Activated CD8-positive, alpha-beta memory T cell treated with anti-CD3 and anti-CD28 coated beads, Interleukin-2, amount 10 ng/mL, durations not matched to agents 7 days and 5 days (primary cell): Measurements from ENCODE around the gene MTMR1. TPM values are rescaled to one million over a fixed set of nuclear protein-coding genes. Genes with fewer than 3 reads are reported as not detected.

ENCODE experiments used
- ATAC-seq: fragments of 150-1000 bp; cut with Tn5 transposase; one replicate; pipeline ENCODE4 v1.10.0; 2021; ENCODE audit warnings: moderate library complexity
- CTCF ChIA-PET: fragments of 350-600 bp; sonication (Branson Sonifier 250); formaldehyde crosslinking; loops from one replicate; lab custom pipeline; 2021; ENCODE audit warnings: antibody characterized with exemption; lab: Charles Lee
- DNase-seq: peaks from one replicate; pipeline ENCODE4 v3.0.0-alpha.2; 2020
- H3K27ac Mint-ChIP-seq: one replicate; pipeline ENCODE4 v1.8.0; 2021; ENCODE audit warnings: mild to moderate bottlenecking, mixed read lengths
- H3K27me3 Mint-ChIP-seq: one replicate; pipeline ENCODE4 v1.8.0; 2021; ENCODE audit warnings: mixed read lengths
- H3K36me3 Mint-ChIP-seq: one replicate; pipeline ENCODE4 v1.8.0; 2021; ENCODE audit warnings: mild to moderate bottlenecking, mixed read lengths
- H3K4me1 Mint-ChIP-seq: one replicate; pipeline ENCODE4 v1.8.0; 2021; ENCODE audit warnings: mixed read lengths
- H3K4me3 Mint-ChIP-seq: one replicate; pipeline ENCODE4 v1.8.0; 2021; ENCODE audit warnings: mild to moderate bottlenecking, moderate library complexity, mixed read lengths
- H3K9me3 Mint-ChIP-seq: one replicate; pipeline ENCODE4 v1.8.0; 2022; ENCODE audit warnings: low read depth, mixed read lengths
- total RNA-seq, 2 experiments: library from RNA; stranded (reverse); gene quantifications; one replicate each; pipeline ENCODE4 v1.2.3, GENCODE V29; 2021

Gene MTMR1
- total RNA-seq, 2 experiments from 2014 or later, result 32.7 to 34.7 TPM

GRCh38 chrX:150683536-150684146 lies 9.6 kb upstream of the MTMR1 start:
- Mint-ChIP-seq H3K27me3 (no peaks in the 10 kb centered on the region), H3K36me3 (no peaks in the 10 kb centered on the region), H3K27ac (no peak overlapping the region), H3K4me1 (peaks cover 7% of the 10 kb centered on the region), H3K9me3 (no peaks in the 10 kb centered on the region), H3K4me3 (no peak overlapping the region)
- CTCF ChIA-PET, result interaction anchor here (0.6 to 3.5 kb wide), 15 partner anchors 8 to 195 kb away, joined by 3 to 19 read pairs (median 5); partner anchors contain the start of gene MTMR1
- DNase-seq (no peak), ATAC-seq (peak; percentile 27)

- H3K9me3 Mint-ChIP-seq, result no peaks in the 10 kb centered on the region
- H3K27ac Mint-ChIP-seq, result no peak overlapping the region
- H3K36me3 Mint-ChIP-seq, result peaks cover 5% of the 10 kb centered on the region
- CTCF ChIA-PET, result interaction anchor here (1.4 kb wide), 1 partner anchor 15 kb away, joined by 4 read pairs; no protein-coding TSS in a partner anchor
- no peak overlapping the region for H3K4me3 Mint-ChIP-seq
- no peak for DNase-seq
- no peak for ATAC-seq
- H3K27me3 Mint-ChIP-seq, result no peaks in the 10 kb centered on the region
- peaks cover 41% of the 10 kb centered on the region for H3K4me1 Mint-ChIP-seq
Measured at GRCh38 chrX:150688911-150689451, 4.2 kb upstream of the MTMR1 start.

- DNase-seq (no peak), ATAC-seq (no peak)
- peaks cover 8% of the 10 kb centered on the region for H3K36me3 Mint-ChIP-seq
- H3K9me3 Mint-ChIP-seq, result no peaks in the 10 kb centered on the region
- H3K27me3 Mint-ChIP-seq, result no peaks in the 10 kb centered on the region
- CTCF ChIA-PET, result interaction anchor here (0.8 kb wide), 1 partner anchor 325 kb away, joined by 3 read pairs; no protein-coding TSS in a partner anchor
- H3K4me3 Mint-ChIP-seq, result no peak overlapping the region
- peaks cover 51% of the 10 kb centered on the region for H3K4me1 Mint-ChIP-seq
- H3K27ac Mint-ChIP-seq, result peak overlapping the region; percentile 52
Measured at GRCh38 chrX:150690126-150690525, 3.1 kb upstream of the MTMR1 start.

GRCh38 chrX:150692296-150692695 lies 900 bp upstream of the MTMR1 start:
- peak overlapping the region; percentile 92 for H3K27ac Mint-ChIP-seq

GRCh38 chrX:150693725-150694574 lies 754 bp downstream of the MTMR1 start:
- no peaks in the 10 kb centered on the region for H3K9me3 Mint-ChIP-seq
- H3K36me3 Mint-ChIP-seq, result peaks cover 25% of the 10 kb centered on the region
- H3K27ac Mint-ChIP-seq, result peak overlapping the region; percentile 99
- CTCF ChIA-PET, result interaction anchor here (1.3 to 3.3 kb wide), 4 partner anchors 8 to 22 kb away, joined by 4 to 11 read pairs (median 4); no protein-coding TSS in a partner anchor
- peak; percentile 90 for DNase-seq
- H3K4me1 Mint-ChIP-seq, result peaks cover 71% of the 10 kb centered on the region
- peak; percentile 72 for ATAC-seq
- no peaks in the 10 kb centered on the region for H3K27me3 Mint-ChIP-seq
- peak overlapping the region; percentile 86 for H3K4me3 Mint-ChIP-seq

More at GRCh38 chrX:150692296-150692695, 900 bp upstream of the MTMR1 start:
- H3K36me3 Mint-ChIP-seq, result peaks cover 21% of the 10 kb centered on the region
- CTCF ChIA-PET, result interaction anchor here (1.0 to 1.6 kb wide), 5 partner anchors 8 to 27 kb away, joined by 3 to 8 read pairs (median 3); no protein-coding TSS in a partner anchor
- no peaks in the 10 kb centered on the region for H3K27me3 Mint-ChIP-seq
- H3K4me3 Mint-ChIP-seq, result peak overlapping the region; percentile 84
- ATAC-seq, result no peak
- DNase-seq, result no peak
- H3K4me1 Mint-ChIP-seq, result peaks cover 72% of the 10 kb centered on the region
- H3K9me3 Mint-ChIP-seq, result no peaks in the 10 kb centered on the region

GRCh38 chrX:150694738-150695410 lies 1.7 kb downstream of the MTMR1 start:
- DNase-seq (peak; percentile 43), ATAC-seq (peak; percentile 9)
- peaks cover 26% of the 10 kb centered on the region for H3K36me3 Mint-ChIP-seq
- H3K27me3 Mint-ChIP-seq, result no peaks in the 10 kb centered on the region
- CTCF ChIA-PET, result interaction anchor here (1.3 to 3.3 kb wide), 4 partner anchors 9 to 21 kb away, joined by 4 to 11 read pairs (median 4); no protein-coding TSS in a partner anchor
- H3K9me3 Mint-ChIP-seq, result no peaks in the 10 kb centered on the region
- H3K4me1 Mint-ChIP-seq, result peaks cover 63% of the 10 kb centered on the region
- peak overlapping the region; percentile 86 for H3K4me3 Mint-ChIP-seq
- peak overlapping the region; percentile 99 for H3K27ac Mint-ChIP-seq

- no peaks in the 10 kb centered on the region for H3K27me3 Mint-ChIP-seq
- ATAC-seq (no peak), DNase-seq (peak; percentile 49)
- H3K4me1 Mint-ChIP-seq, result peaks cover 49% of the 10 kb centered on the region
- peaks cover 26% of the 10 kb centered on the region for H3K36me3 Mint-ChIP-seq
- H3K27ac Mint-ChIP-seq, result peak overlapping the region; percentile 99
- CTCF ChIA-PET, result interaction anchor here (0.7 to 3.3 kb wide), 3 partner anchors 12 to 16 kb away, joined by 3 to 11 read pairs (median 3); no protein-coding TSS in a partner anchor
- peak overlapping the region; percentile 86 for H3K4me3 Mint-ChIP-seq
- H3K9me3 Mint-ChIP-seq, result no peaks in the 10 kb centered on the region
Measured at GRCh38 chrX:150696331-150696730, 3.1 kb downstream of the MTMR1 start.

GRCh38 chrX:150696866-150697265 lies 3.7 kb downstream of the MTMR1 start:
- DNase-seq, result no peak
- Mint-ChIP-seq H3K27ac (peak overlapping the region; percentile 59), H3K4me1 (peaks cover 47% of the 10 kb centered on the region), H3K36me3 (peaks cover 29% of the 10 kb centered on the region), H3K4me3 (peak overlapping the region; percentile 18), H3K27me3 (no peaks in the 10 kb centered on the region), H3K9me3 (no peaks in the 10 kb centered on the region)
- CTCF ChIA-PET, result interaction anchor here (0.7 to 3.3 kb wide), 2 partner anchors 13 to 19 kb away, joined by 3 to 11 read pairs; no protein-coding TSS in a partner anchor
- ATAC-seq, result no peak

- ATAC-seq (no peak), DNase-seq (no peak)
- no peaks in the 10 kb centered on the region for H3K27me3 Mint-ChIP-seq
- H3K27ac Mint-ChIP-seq, result peak overlapping the region; percentile 40
- peaks cover 29% of the 10 kb centered on the region for H3K36me3 Mint-ChIP-seq
- H3K4me3 Mint-ChIP-seq, result no peak overlapping the region
- CTCF ChIA-PET, result interaction anchor here (0.7 to 3.3 kb wide), 3 partner anchors 14 to 18 kb away, joined by 3 to 11 read pairs (median 5); no protein-coding TSS in a partner anchor
- no peaks in the 10 kb centered on the region for H3K9me3 Mint-ChIP-seq
- H3K4me1 Mint-ChIP-seq, result peaks cover 40% of the 10 kb centered on the region
Measured at GRCh38 chrX:150697641-150698040, 4.4 kb downstream of the MTMR1 start.

GRCh38 chrX:150698981-150699380 lies 5.8 kb downstream of the MTMR1 start:
- Mint-ChIP-seq H3K27ac (no peak overlapping the region), H3K36me3 (peaks cover 36% of the 10 kb centered on the region), H3K9me3 (no peaks in the 10 kb centered on the region), H3K4me3 (no peak overlapping the region), H3K4me1 (peaks cover 44% of the 10 kb centered on the region), H3K27me3 (no peaks in the 10 kb centered on the region)
- DNase-seq (no peak), ATAC-seq (no peak)
- CTCF ChIA-PET, result interaction anchor here (0.7 to 1.5 kb wide), 2 partner anchors 16 to 19 kb away, joined by 3 to 5 read pairs; no protein-coding TSS in a partner anchor

GRCh38 chrX:150700107-150700506 lies 6.9 kb downstream of the MTMR1 start:
- DNase-seq (no peak), ATAC-seq (no peak)
- CTCF ChIA-PET, result no interaction called here
- H3K27ac Mint-ChIP-seq, result no peak overlapping the region
- H3K36me3 Mint-ChIP-seq, result peaks cover 43% of the 10 kb centered on the region
- H3K4me3 Mint-ChIP-seq, result no peak overlapping the region
- H3K4me1 Mint-ChIP-seq, result peaks cover 36% of the 10 kb centered on the region
- H3K9me3 Mint-ChIP-seq, result no peaks in the 10 kb centered on the region
- no peaks in the 10 kb centered on the region for H3K27me3 Mint-ChIP-seq

- Mint-ChIP-seq H3K4me3 (no peak overlapping the region), H3K36me3 (peaks cover 42% of the 10 kb centered on the region), H3K27ac (no peak overlapping the region), H3K9me3 (no peaks in the 10 kb centered on the region), H3K4me1 (peaks cover 26% of the 10 kb centered on the region), H3K27me3 (no peaks in the 10 kb centered on the region)
- CTCF ChIA-PET, result interaction anchor here (1.2 kb wide), 1 partner anchor 20 kb away, joined by 3 read pairs; no protein-coding TSS in a partner anchor
- DNase-seq (no peak), ATAC-seq (no peak)
Measured at GRCh38 chrX:150701377-150701776, 8.2 kb downstream of the MTMR1 start.
